GM13976 (cell line): ENCODE measurements around the gene ARPC2.

ENCODE experiments used
- DNase-seq: peaks from one replicate; pipeline ENCODE4 v3.0.0; 2012; ENCODE audit warnings: low spot score
- CTCF ChIP-seq: IDR thresholded peaks from 2 replicates; pipeline ENCODE4 v1.5.1; 2012; ENCODE audit warnings: borderline replicate concordance, mild to moderate bottlenecking; ENCODE audit not compliant: insufficient read depth; ENCODE audit errors: extremely low read depth, missing control alignments, control extremely low read depth
- in situ Hi-C: fragments of 300-500 bp; cut with MboI; formaldehyde crosslinking; loops from one replicate; pipeline ENCODE4 v1.12.0; 2022; ENCODE audit warnings: low sequenced_read_pairs, mixed read lengths, inconsistent platforms; ENCODE audit not compliant: unreplicated experiment

Gene ARPC2

GRCh38 chr2:218230882-218231281, 13.9 kb downstream of the ARPC2 start:
- in situ Hi-C loops: no loop called here
- peak; percentile 29 for DNase-seq
- TF ChIP-seq CTCF: no peak

- DNase-seq: no peak
- in situ Hi-C loops: no loop called here
- no peak for TF ChIP-seq CTCF
These were observed 16.6 kb downstream of the ARPC2 start for GRCh38 chr2:218233543-218233942.

GRCh38 chr2:218234521-218234920, 17.5 kb downstream of the ARPC2 start:
- no peak for TF ChIP-seq CTCF
- in situ Hi-C loops: no loop called here
- no peak for DNase-seq

GRCh38 chr2:218235017-218235416, 18.0 kb downstream of the ARPC2 start:
- no peak for TF ChIP-seq CTCF
- DNase-seq: no peak
- in situ Hi-C loops: no loop called here

- in situ Hi-C loops: no loop called here
- TF ChIP-seq CTCF: no peak
- no peak for DNase-seq
These were observed 19.8 kb downstream of the ARPC2 start for GRCh38 chr2:218236829-218237228.

GRCh38 chr2:218238887-218239286, 21.9 kb downstream of the ARPC2 start:
- no peak for DNase-seq
- TF ChIP-seq CTCF: no peak
- in situ Hi-C loops: no loop called here

- in situ Hi-C loops: no loop called here
- no peak for DNase-seq
- no peak for TF ChIP-seq CTCF
These were observed 27.2 kb downstream of the ARPC2 start for GRCh38 chr2:218244204-218244603.
